ENCODE measurements around the gene OR10AD1.

OR10AD1 gene

DNA sequence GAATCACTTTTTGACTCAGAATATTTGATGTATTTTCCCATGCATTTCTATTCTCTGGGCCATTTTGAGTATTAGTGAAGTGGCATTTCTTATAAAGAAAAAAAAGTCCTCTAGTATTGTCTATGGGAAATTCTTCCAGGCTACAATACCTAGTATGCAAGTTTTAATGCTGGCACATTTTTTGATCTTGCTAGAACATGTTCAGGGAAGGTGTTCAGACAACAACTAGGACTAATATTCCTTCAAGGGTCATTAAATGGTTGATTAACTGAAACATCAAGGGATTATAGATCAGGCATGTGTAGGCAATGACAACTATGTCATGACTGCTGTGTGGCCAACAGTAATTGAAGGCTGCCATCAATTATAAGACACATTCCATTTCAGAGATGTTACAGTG lies 12.0 kb downstream of the OR10AD1 start:
- no peak for TF ChIP-seq POLR2A (IDR thresholded peaks at IDR 0.05; ENCODE audit: extremely low read depth, insufficient read length)
- no peak for TF ChIP-seq MYC (IDR thresholded peaks at IDR 0.05; ENCODE audit: low read depth, low read length)
- TF ChIP-seq CTCF (IDR thresholded peaks at IDR 0.05; ENCODE audit: low read depth, low read length), result no peak
- TF ChIP-seq MAX (IDR thresholded peaks at IDR 0.05; ENCODE audit: low read depth, low read length), result no peak
- H3K4me3 ChIP-seq (ENCODE audit: low read depth, low read length), result no peak overlapping the region
- DNase-seq (ENCODE audit: low read depth), result no peak

DNA sequence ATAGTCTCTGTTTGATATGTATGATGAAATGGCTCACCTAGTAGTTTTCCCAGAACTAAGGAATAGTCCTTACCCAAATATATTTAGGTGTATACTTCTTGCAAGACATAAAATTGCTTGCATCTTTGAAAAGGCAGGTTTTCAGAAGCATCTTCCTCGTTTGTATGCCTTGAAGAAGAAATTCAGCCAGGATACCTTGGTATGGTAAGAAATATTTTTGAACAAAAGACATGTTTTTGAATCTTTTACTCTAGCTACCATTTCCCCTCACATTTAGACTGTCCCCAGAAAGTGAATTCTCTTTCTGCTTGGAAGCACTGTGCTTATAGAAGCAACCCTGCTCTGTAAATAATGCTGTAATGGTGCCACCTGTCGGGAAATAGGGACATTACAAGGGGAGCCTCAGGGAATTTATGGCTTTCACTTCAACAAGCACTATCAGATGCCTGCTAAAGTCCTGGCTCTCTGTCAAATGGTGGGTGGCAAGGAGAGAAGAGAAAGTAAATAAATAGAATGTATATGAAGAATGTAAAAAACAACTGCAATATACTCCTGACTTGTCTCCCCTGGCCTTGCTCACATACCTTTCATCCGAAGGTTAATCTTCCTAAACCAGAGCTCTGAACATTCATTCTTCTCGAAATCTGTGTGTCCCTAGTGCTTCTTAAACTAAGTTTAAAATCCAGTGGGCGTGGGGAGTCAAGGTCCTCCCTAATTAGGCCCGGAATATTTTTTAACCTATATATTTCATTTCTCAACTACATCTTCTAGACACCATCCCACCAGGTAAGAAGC lies 13.6 kb downstream of the OR10AD1 start:
- DNase-seq (ENCODE audit: low read depth), result peak; percentile 75
- peak; percentile 86 for TF ChIP-seq CTCF (IDR thresholded peaks at IDR 0.05; ENCODE audit: low read depth, low read length)
- TF ChIP-seq MYC (IDR thresholded peaks at IDR 0.05; ENCODE audit: low read depth, low read length), result no peak

DNA sequence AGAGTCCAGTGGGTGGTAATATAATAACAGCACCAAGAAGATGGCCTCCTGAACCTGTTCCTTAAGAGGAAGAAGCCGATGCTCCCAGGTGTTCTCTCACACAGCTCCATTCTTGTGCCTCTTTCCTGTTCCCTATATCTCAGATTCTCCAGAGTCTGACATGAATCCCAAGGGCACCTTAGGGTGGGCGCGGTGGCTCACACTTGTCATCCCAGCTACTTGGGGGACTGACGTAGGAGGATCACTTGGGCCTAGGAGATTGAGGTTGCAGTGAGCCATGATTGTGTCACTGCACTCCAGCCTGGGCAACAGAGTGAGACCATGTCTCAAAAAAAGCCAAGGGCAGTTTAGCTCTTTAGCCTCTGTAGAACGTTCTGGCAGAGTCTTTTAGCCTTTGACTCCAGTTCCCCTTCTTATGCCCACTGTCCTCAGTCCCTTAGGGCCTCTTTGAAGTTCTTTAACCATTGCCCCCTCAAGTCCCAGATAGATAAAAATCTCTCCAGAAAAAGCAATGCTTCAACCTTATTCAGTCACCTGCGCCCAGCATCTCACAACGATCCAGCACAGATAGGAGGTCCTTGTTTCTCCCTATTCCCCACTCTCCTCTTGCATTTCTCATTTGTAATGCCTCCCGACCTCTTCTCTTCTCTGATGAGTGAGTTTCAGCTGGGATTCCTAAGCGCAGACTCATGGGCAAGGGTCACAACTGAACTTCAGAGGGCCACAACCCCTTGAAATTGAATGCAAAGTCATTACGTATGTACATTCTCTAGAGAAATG lies 15.0 kb downstream of the OR10AD1 start:
- TF ChIP-seq MYC (IDR thresholded peaks at IDR 0.05; ENCODE audit: low read depth, low read length) (no peak), CTCF (IDR thresholded peaks at IDR 0.05; ENCODE audit: low read depth, low read length) (no peak)
- DNase-seq (ENCODE audit: low read depth), result no peak
- no peak overlapping the region for H3K4me3 ChIP-seq (ENCODE audit: low read depth, low read length)

More for the DNA sequence above, 13.6 kb downstream of the OR10AD1 start:
- no peak overlapping the region for H3K4me3 ChIP-seq (ENCODE audit: low read depth, low read length)

DNA sequence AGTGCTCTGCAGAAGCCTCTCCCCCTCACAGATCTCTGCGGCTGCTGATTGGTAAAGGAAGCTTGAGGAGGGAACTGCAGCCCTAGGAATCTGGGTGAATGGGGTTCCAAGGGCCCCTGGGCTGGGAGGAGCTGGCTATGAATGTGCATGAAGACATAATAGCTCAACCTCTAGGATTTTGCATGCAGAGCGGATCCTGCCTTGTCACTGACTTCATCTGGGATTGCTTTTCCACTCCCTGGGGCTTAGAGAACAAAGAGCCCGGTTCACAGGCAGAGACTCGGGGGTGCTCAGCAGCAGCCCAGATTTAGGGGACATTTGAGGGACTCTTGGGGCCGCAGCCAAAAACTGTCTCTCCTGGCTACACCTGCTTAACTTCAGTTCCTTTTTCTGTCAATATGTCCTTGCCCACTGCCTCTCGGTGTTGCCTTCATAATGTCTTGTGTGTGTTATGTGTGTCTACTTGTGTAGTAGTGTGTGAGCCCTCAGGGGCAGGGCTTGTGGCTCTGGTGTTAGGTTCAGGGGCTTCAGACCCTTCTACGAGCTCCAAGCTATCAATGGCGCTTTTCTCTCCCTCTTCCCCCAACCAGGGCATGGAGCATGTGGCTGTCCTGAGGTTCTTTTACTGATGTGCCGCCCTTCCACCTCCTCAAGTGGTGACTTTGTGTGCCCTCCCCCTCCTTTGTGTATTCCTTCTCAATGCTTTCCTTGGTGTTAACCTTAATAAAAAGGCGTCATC lies 17.7 kb downstream of the OR10AD1 start:
- TF ChIP-seq CTCF (IDR thresholded peaks at IDR 0.05; ENCODE audit: low read depth, low read length), result no peak
- TF ChIP-seq MYC (IDR thresholded peaks at IDR 0.05; ENCODE audit: low read depth, low read length), result no peak
- no peak for TF ChIP-seq POLR2A (IDR thresholded peaks at IDR 0.05; ENCODE audit: extremely low read depth, insufficient read length)
- no peak for TF ChIP-seq MAX (IDR thresholded peaks at IDR 0.05; ENCODE audit: low read depth, low read length)
- no peak overlapping the region for H3K4me3 ChIP-seq (ENCODE audit: low read depth, low read length)

DNA sequence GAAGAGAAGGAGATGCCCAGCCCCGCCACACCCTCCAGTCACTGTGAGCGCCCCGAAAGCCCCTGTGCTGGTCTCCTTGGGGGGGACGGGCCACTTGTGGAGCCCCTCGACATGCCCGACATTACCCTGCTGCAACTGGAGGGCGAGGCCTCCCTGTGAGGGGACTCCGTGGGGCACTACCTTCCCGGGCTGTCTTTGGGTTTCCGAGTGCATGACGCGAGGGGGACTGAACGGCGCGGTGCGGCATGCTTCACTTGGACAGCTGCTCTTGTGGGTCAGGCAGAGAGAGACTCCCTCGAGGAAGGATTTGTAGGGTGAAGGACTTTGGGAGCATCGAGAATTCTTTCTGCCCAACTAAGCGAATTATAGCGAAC lies 18.6 kb downstream of the OR10AD1 start:
- no peak for TF ChIP-seq CTCF (IDR thresholded peaks at IDR 0.05; ENCODE audit: low read depth, low read length)
- no peak for TF ChIP-seq MYC (IDR thresholded peaks at IDR 0.05; ENCODE audit: low read depth, low read length)
- no peak for TF ChIP-seq POLR2A (IDR thresholded peaks at IDR 0.05; ENCODE audit: extremely low read depth, insufficient read length)
- no peak for TF ChIP-seq MAX (IDR thresholded peaks at IDR 0.05; ENCODE audit: low read depth, low read length)
- no peak overlapping the region for H3K4me3 ChIP-seq (ENCODE audit: low read depth, low read length)
- DNase-seq (ENCODE audit: low read depth), result no peak

More for the DNA sequence above, 17.7 kb downstream of the OR10AD1 start:
- DNase-seq (ENCODE audit: low read depth), result no peak
